HEK293 (cell line): Measurements from ENCODE around the gene GAST.
"Not testable (repeated sequence)": the region's sequence is repeated elsewhere in the genome, so short reads cannot be mapped to it uniquely, and the experiment has no call there.

Experiments used
- CTCF ChIP-seq: fragments of 450-650 bp; formaldehyde crosslinking; IDR thresholded peaks from 2 replicates; pipeline ENCODE4 v1.5.1; 2016; ENCODE audit warnings: missing biosample characterization, missing genetic modification characterization
- MZF1 ChIP-seq: fragments of 450-650 bp; formaldehyde crosslinking; IDR thresholded peaks from 2 replicates; pipeline ENCODE4 v1.5.1; 2017; ENCODE audit warnings: missing biosample characterization, missing genetic modification characterization, borderline replicate concordance
- YY1 ChIP-seq: fragments of 450-650 bp; formaldehyde crosslinking; IDR thresholded peaks from 2 replicates; pipeline ENCODE4 v1.5.1; 2018; ENCODE audit warnings: missing biosample characterization, missing genetic modification characterization
- ZNF157 ChIP-seq: fragments of 450-650 bp; formaldehyde crosslinking; IDR thresholded peaks from 2 replicates; pipeline ENCODE4 v1.5.1; 2016; ENCODE audit warnings: missing biosample characterization, missing genetic modification characterization
- ZNF280D ChIP-seq: fragments of 450-650 bp; formaldehyde crosslinking; IDR thresholded peaks from 2 replicates; pipeline ENCODE4 v1.5.1; 2016; ENCODE audit warnings: missing biosample characterization, missing genetic modification characterization
- ZNF449 ChIP-seq: fragments of 450-650 bp; formaldehyde crosslinking; IDR thresholded peaks from 2 replicates; pipeline ENCODE4 v1.5.1; 2017; ENCODE audit warnings: missing biosample characterization, mild to moderate bottlenecking, missing genetic modification characterization, moderate library complexity

GRCh38 chr17:41675157-41676057 is 36.7 kb upstream of the GAST start:
- TF ChIP-seq ZNF449 (tag by site-specific recombination); ZNF280D (tag by site-specific recombination); CTCF (tag by site-specific recombination); ZNF157 (tag by site-specific recombination); YY1 (tag by site-specific recombination); MZF1: not testable (repeated sequence)
